ENCODE data around the gene NSD1.

Gene NSD1

GRCh38 chr5:177189965-177190364 lies 56.4 kb downstream of the NSD1 start:
- no peaks in the 10 kb centered on the region for H3K4me1 ChIP-seq (ENCODE audit: control insufficient read depth, low read length)
- H3K27me3 ChIP-seq (ENCODE audit: control insufficient read depth, low read length) = no peaks in the 10 kb centered on the region
- peaks cover 52% of the 10 kb centered on the region for H3K79me2 ChIP-seq (ENCODE audit: control insufficient read depth, low read length)
- no peak overlapping the region for H3K27ac ChIP-seq (ENCODE audit: low read depth, low read length)
- no peaks in the 10 kb centered on the region for H3K9me3 ChIP-seq (ENCODE audit: control insufficient read depth, insufficient read depth, low read length)
- peaks cover 6% of the 10 kb centered on the region; the same call in 1 of the 2 replicates for H3F3A ChIP-seq (ENCODE audit: control insufficient read depth, insufficient read depth)
- no peak overlapping the region for H3K4me3 ChIP-seq (ENCODE audit: low read length)
- no peaks in the 10 kb centered on the region for H4K20me1 ChIP-seq (ENCODE audit: control insufficient read depth, insufficient read depth, low read depth, low read length)
- H3K4me2 ChIP-seq (ENCODE audit: low read length) = no peak overlapping the region
- H3K36me3 ChIP-seq (ENCODE audit: control insufficient read depth, low read length) = peaks cover 35% of the 10 kb centered on the region
- H3K9me2 ChIP-seq (replicated peaks; ENCODE audit: control insufficient read depth, low read length) = no peaks in the 10 kb centered on the region
- TF ChIP-seq CTCF (IDR thresholded peaks at IDR 0.05; ENCODE audit: low read depth, low read length, poor library complexity, severe bottlenecking) (no peak), EZH2phosphoT487 (IDR thresholded peaks at IDR 0.05; ENCODE audit: borderline replicate concordance, low read length) (no peak)

GRCh38 chr5:177194268-177194667 lies 60.7 kb downstream of the NSD1 start:
- Histone ChIP-seq H4K20me1 (ENCODE audit: control insufficient read depth, insufficient read depth, low read depth, low read length) (no peaks in the 10 kb centered on the region), H3K9me2 (replicated peaks; ENCODE audit: control insufficient read depth, low read length) (no peaks in the 10 kb centered on the region)

GRCh38 chr5:177195307-177195952 lies 61.9 kb downstream of the NSD1 start:
- Histone ChIP-seq H3K4me2 (ENCODE audit: low read length) (no peak overlapping the region), H3K9me3 (ENCODE audit: control insufficient read depth, insufficient read depth, low read length) (no peaks in the 10 kb centered on the region), H3K4me1 (ENCODE audit: control insufficient read depth, low read length) (no peaks in the 10 kb centered on the region), H4K20me1 (ENCODE audit: control insufficient read depth, insufficient read depth, low read depth, low read length) (no peaks in the 10 kb centered on the region), H3K79me2 (ENCODE audit: control insufficient read depth, low read length) (peaks cover 11% of the 10 kb centered on the region), H3K9me2 (replicated peaks; ENCODE audit: control insufficient read depth, low read length) (no peaks in the 10 kb centered on the region), H3K36me3 (ENCODE audit: control insufficient read depth, low read length) (peaks cover 48% of the 10 kb centered on the region), H3K4me3 (ENCODE audit: low read length) (no peak overlapping the region), H3K27ac (ENCODE audit: low read depth, low read length) (no peak overlapping the region), H3F3A (ENCODE audit: control insufficient read depth, insufficient read depth) (peaks cover 5% of the 10 kb centered on the region; the same call in 1 of the 2 replicates), H3K27me3 (ENCODE audit: control insufficient read depth, low read length) (no peaks in the 10 kb centered on the region)
- TF ChIP-seq CTCF (IDR thresholded peaks at IDR 0.05; ENCODE audit: low read depth, low read length, poor library complexity, severe bottlenecking) = no peak
- TF ChIP-seq EZH2phosphoT487 (IDR thresholded peaks at IDR 0.05; ENCODE audit: borderline replicate concordance, low read length) = no peak

More at GRCh38 chr5:177194268-177194667, 60.7 kb downstream of the NSD1 start:
- peaks cover 41% of the 10 kb centered on the region for H3K36me3 ChIP-seq (ENCODE audit: control insufficient read depth, low read length)
- no peaks in the 10 kb centered on the region for H3K4me1 ChIP-seq (ENCODE audit: control insufficient read depth, low read length)
- no peaks in the 10 kb centered on the region for H3K9me3 ChIP-seq (ENCODE audit: control insufficient read depth, insufficient read depth, low read length)
- H3K4me3 ChIP-seq (ENCODE audit: low read length) = no peak overlapping the region
- H3K27ac ChIP-seq (ENCODE audit: low read depth, low read length) = no peak overlapping the region
- peaks cover 5% of the 10 kb centered on the region; the same call in 1 of the 2 replicates for H3F3A ChIP-seq (ENCODE audit: control insufficient read depth, insufficient read depth)
- no peaks in the 10 kb centered on the region for H3K27me3 ChIP-seq (ENCODE audit: control insufficient read depth, low read length)
- H3K4me2 ChIP-seq (ENCODE audit: low read length) = no peak overlapping the region
- peaks cover 22% of the 10 kb centered on the region for H3K79me2 ChIP-seq (ENCODE audit: control insufficient read depth, low read length)
- no peak for TF ChIP-seq CTCF (IDR thresholded peaks at IDR 0.05; ENCODE audit: low read depth, low read length, poor library complexity, severe bottlenecking)
- no peak for TF ChIP-seq EZH2phosphoT487 (IDR thresholded peaks at IDR 0.05; ENCODE audit: borderline replicate concordance, low read length)

Measured in DOHH2 (cell line).